ENCODE measurements around the gene CYB5D1.
A peak's percentile ranks its signal among the peaks of the same experiment; 100 is the strongest.

CYB5D1 gene

GRCh38 chr17:7835814-7836595 lies 21.8 kb upstream of the CYB5D1 start:
- Histone ChIP-seq H3K9ac (ENCODE audit: low read length) (peak overlapping the region; percentile 90), H3K36me3 (ENCODE audit: control insufficient read depth, insufficient read depth, low read length) (no peaks in the 10 kb centered on the region), H3K4me1 (ENCODE audit: control insufficient read depth, insufficient read depth, low read length) (peaks cover 36% of the 10 kb centered on the region), H3K4me3 (ENCODE audit: low read length) (peak overlapping the region; percentile 78), H3K9me3 (ENCODE audit: control insufficient read depth, low read length) (no peaks in the 10 kb centered on the region), H3K27me3 (ENCODE audit: control insufficient read depth, insufficient read depth, low read length) (peaks cover 5% of the 10 kb centered on the region)

- Histone ChIP-seq H3K9me3 (ENCODE audit: control insufficient read depth, low read length) (no peaks in the 10 kb centered on the region), H3K4me3 (ENCODE audit: low read length) (peak overlapping the region; percentile 78), H3K4me1 (ENCODE audit: control insufficient read depth, insufficient read depth, low read length) (peaks cover 41% of the 10 kb centered on the region), H3K36me3 (ENCODE audit: control insufficient read depth, insufficient read depth, low read length) (no peaks in the 10 kb centered on the region), H3K27me3 (ENCODE audit: control insufficient read depth, insufficient read depth, low read length) (peaks cover 5% of the 10 kb centered on the region), H3K9ac (ENCODE audit: low read length) (peak overlapping the region; percentile 90)
Observed at GRCh38 chr17:7836596-7837407, 21.0 kb upstream of the CYB5D1 start.

DNA sequence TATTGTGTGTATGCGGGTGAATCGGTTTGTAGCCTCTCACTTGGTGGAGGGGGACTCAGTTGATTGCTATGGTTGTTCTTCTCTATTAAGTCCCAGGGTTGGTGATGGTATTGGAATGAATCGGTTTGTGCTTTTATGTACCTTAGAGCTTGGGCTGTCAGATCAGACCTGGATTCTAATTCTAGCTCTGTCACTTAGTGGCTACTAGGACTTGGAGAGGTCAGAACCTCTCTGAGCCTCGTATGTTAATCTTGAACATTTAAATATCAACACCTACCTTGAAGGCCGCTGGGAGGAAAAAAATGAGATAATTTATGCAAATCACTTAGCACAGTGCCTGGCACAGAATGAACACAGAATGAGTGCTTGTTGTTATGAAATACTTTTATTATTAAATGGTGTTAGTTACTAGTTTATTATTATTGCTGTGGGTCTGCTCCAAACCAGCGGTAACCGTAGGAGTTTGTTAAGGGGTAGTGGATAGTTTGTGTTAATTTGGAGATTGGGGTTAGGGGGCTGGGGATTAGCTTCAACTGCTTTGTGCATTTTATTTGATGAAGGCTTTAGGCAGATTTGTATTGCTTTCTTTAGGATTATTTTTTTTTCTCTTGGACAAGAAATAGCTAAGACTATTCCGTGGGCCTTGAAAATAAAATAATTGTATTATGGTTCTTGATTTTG lies 20.3 kb upstream of the CYB5D1 start:
- Histone ChIP-seq H3K4me3 (ENCODE audit: low read length) (peak overlapping the region; percentile 78), H3K36me3 (ENCODE audit: control insufficient read depth, insufficient read depth, low read length) (no peaks in the 10 kb centered on the region), H3K27me3 (ENCODE audit: control insufficient read depth, insufficient read depth, low read length) (peaks cover 5% of the 10 kb centered on the region), H3K9ac (ENCODE audit: low read length) (peak overlapping the region; percentile 90), H3K4me1 (ENCODE audit: control insufficient read depth, insufficient read depth, low read length) (peaks cover 41% of the 10 kb centered on the region), H3K9me3 (ENCODE audit: control insufficient read depth, low read length) (no peaks in the 10 kb centered on the region)

DNA sequence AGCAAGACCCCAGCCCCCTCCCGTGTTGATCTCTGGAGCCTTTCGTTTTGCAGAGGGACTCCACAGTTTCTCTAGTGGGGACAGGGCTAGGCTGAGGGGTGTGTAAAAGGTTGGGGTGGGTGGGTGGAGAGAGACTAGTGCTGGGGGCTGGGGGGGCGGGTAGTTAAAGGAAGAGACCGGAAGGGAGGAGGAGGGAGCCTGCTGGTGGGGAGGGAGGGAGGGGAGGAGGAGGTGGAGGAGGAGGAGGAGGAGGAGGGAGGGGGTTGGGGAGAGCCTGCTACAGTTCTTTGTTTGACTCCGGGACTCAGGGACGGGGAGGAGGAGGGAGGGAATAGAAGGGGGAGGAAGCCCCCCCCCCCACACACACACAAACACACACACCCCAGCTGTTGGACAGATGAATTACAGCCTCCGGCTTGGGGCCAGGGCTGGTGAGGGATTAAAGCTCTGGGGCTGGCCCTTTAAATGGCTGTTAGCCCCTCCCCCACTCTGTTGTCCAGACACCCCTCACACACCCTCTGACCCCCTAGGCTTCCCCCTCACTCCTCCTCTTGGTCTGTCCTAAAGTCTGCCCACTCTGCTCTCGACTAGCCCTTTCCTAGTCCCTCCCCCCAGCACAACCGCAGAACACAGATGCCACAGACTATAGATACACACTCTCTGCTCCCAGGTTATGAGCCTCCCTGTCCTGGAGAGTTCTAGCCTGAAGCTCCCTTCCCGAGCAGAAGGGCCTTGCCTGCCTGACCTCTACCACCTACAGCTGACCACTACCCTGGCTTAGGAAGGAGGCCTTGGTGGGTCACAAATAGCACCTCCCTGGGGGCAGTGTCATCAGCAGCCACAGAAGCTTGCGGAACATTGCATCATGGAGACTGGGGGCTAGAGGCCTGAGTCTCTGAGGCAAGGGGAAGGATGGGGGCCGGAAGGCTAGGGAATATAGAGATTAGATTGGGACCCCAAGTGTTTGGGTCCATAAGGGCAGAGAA lies 19.4 kb upstream of the CYB5D1 start:
- Histone ChIP-seq H3K9ac (ENCODE audit: low read length) (peak overlapping the region; percentile 90), H3K27me3 (ENCODE audit: control insufficient read depth, insufficient read depth, low read length) (no peaks in the 10 kb centered on the region), H3K4me3 (ENCODE audit: low read length) (no peak overlapping the region), H3K36me3 (ENCODE audit: control insufficient read depth, insufficient read depth, low read length) (no peaks in the 10 kb centered on the region), H3K9me3 (ENCODE audit: control insufficient read depth, low read length) (no peaks in the 10 kb centered on the region), H3K4me1 (ENCODE audit: control insufficient read depth, insufficient read depth, low read length) (peaks cover 37% of the 10 kb centered on the region)

GRCh38 chr17:7839190-7839875 lies 18.5 kb upstream of the CYB5D1 start:
- H3K4me3 ChIP-seq (ENCODE audit: low read length): no peak overlapping the region

GRCh38 chr17:7839876-7840261 lies 17.9 kb upstream of the CYB5D1 start:
- Histone ChIP-seq H3K9ac (ENCODE audit: low read length) (no peak overlapping the region), H3K4me3 (ENCODE audit: low read length) (no peak overlapping the region), H3K9me3 (ENCODE audit: control insufficient read depth, low read length) (no peaks in the 10 kb centered on the region), H3K27me3 (ENCODE audit: control insufficient read depth, insufficient read depth, low read length) (no peaks in the 10 kb centered on the region), H3K36me3 (ENCODE audit: control insufficient read depth, insufficient read depth, low read length) (no peaks in the 10 kb centered on the region), H3K4me1 (ENCODE audit: control insufficient read depth, insufficient read depth, low read length) (peaks cover 34% of the 10 kb centered on the region)

More at GRCh38 chr17:7839190-7839875, 18.5 kb upstream of the CYB5D1 start:
- Histone ChIP-seq H3K4me1 (ENCODE audit: control insufficient read depth, insufficient read depth, low read length) (peaks cover 33% of the 10 kb centered on the region), H3K9ac (ENCODE audit: low read length) (peak overlapping the region; percentile 10), H3K9me3 (ENCODE audit: control insufficient read depth, low read length) (no peaks in the 10 kb centered on the region), H3K27me3 (ENCODE audit: control insufficient read depth, insufficient read depth, low read length) (no peaks in the 10 kb centered on the region), H3K36me3 (ENCODE audit: control insufficient read depth, insufficient read depth, low read length) (no peaks in the 10 kb centered on the region)

GRCh38 chr17:7840441-7840840 lies 17.4 kb upstream of the CYB5D1 start:
- Histone ChIP-seq H3K9me3 (ENCODE audit: control insufficient read depth, low read length) (no peaks in the 10 kb centered on the region), H3K9ac (ENCODE audit: low read length) (no peak overlapping the region), H3K36me3 (ENCODE audit: control insufficient read depth, insufficient read depth, low read length) (no peaks in the 10 kb centered on the region), H3K4me1 (ENCODE audit: control insufficient read depth, insufficient read depth, low read length) (peaks cover 40% of the 10 kb centered on the region), H3K4me3 (ENCODE audit: low read length) (no peak overlapping the region), H3K27me3 (ENCODE audit: control insufficient read depth, insufficient read depth, low read length) (no peaks in the 10 kb centered on the region)

GRCh38 chr17:7840875-7841274 lies 16.9 kb upstream of the CYB5D1 start:
- Histone ChIP-seq H3K27me3 (ENCODE audit: control insufficient read depth, insufficient read depth, low read length) (no peaks in the 10 kb centered on the region), H3K4me1 (ENCODE audit: control insufficient read depth, insufficient read depth, low read length) (peaks cover 43% of the 10 kb centered on the region), H3K9me3 (ENCODE audit: control insufficient read depth, low read length) (no peaks in the 10 kb centered on the region), H3K4me3 (ENCODE audit: low read length) (no peak overlapping the region), H3K9ac (ENCODE audit: low read length) (peak overlapping the region; percentile 96), H3K36me3 (ENCODE audit: control insufficient read depth, insufficient read depth, low read length) (no peaks in the 10 kb centered on the region)

DNA sequence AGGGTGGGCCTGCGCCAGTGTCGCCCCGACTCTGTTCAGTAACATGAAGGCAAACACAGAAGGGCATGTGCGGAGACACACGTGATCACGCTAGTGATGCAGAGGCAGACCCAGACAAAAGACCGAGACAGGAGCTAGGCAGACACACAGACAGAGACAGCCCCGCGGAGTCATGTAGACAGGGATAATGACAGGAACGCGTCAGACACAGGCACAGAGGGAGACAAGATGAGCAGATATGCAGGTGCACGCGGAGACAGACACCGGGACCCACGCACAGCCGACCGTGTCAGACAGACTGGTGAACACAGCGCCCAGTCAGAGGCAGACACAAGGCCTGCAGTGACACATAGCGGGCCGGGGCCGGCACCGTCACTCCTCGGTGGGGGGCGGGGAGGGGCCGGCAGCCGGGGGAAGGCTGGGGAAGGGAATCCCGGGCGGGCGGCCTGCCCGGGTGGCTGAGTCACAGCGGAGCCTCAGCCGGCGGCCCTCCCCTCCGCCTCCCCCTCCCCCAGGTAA lies 16.3 kb upstream of the CYB5D1 start:
- H3K9me3 ChIP-seq (ENCODE audit: control insufficient read depth, low read length): no peaks in the 10 kb centered on the region
- no peaks in the 10 kb centered on the region for H3K36me3 ChIP-seq (ENCODE audit: control insufficient read depth, insufficient read depth, low read length)
- H3K4me3 ChIP-seq (ENCODE audit: low read length): peak overlapping the region; percentile 48
- H3K4me1 ChIP-seq (ENCODE audit: control insufficient read depth, insufficient read depth, low read length): peaks cover 43% of the 10 kb centered on the region
- H3K27me3 ChIP-seq (ENCODE audit: control insufficient read depth, insufficient read depth, low read length): no peaks in the 10 kb centered on the region
- H3K9ac ChIP-seq (ENCODE audit: low read length): peak overlapping the region; percentile 96

DNA sequence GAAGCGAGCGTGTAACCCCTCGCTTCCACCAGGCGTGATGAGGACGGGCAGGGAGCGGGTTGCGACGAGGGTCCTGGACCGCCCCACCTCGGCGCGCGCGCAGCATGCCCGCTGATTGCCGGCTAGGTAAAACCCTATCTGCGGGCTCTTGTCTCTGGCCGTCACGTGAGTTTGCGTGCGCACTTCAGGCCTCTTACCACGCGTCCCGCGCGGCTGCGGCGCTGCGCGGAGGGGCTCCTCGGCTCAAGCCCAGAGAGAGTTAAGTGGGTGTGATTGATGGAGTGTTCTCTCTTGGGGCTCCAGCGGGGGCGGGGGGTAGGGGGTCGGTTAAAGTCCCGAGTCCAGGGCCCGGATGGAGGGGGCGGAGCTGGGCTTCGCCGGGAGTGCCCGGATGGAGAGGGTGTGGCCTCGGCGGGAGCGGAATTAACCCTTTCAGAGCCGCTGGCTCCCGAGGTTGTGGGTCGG lies 15.9 kb upstream of the CYB5D1 start:
- no peaks in the 10 kb centered on the region for H3K27me3 ChIP-seq (ENCODE audit: control insufficient read depth, insufficient read depth, low read length)
- H3K36me3 ChIP-seq (ENCODE audit: control insufficient read depth, insufficient read depth, low read length): no peaks in the 10 kb centered on the region
- H3K9me3 ChIP-seq (ENCODE audit: control insufficient read depth, low read length): no peaks in the 10 kb centered on the region
- peak overlapping the region; percentile 48 for H3K4me3 ChIP-seq (ENCODE audit: low read length)
- H3K4me1 ChIP-seq (ENCODE audit: control insufficient read depth, insufficient read depth, low read length): peaks cover 40% of the 10 kb centered on the region
- H3K9ac ChIP-seq (ENCODE audit: low read length): peak overlapping the region; percentile 96

All from mucosa of stomach (tissue), 1 donor.